Measurements from ENCODE around the gene MLLT11.

GRCh38 chr1:151070474-151071276 is 10.5 kb downstream of the MLLT11 start, which contains the start of gene GABPB2:
- peak; percentile 63 to 96 for TF ChIP-seq CTCF (IDR thresholded peaks at IDR 0.05)
- TF ChIP-seq POLR2AphosphoS5 (IDR thresholded peaks at IDR 0.05) = peak in 2 of 3 donors; percentile 90 to 92
- TF ChIP-seq POLR2A (IDR thresholded peaks at IDR 0.05) = no peak

Data from suprapubic skin (tissue), 4 donors.